ENCODE data around the gene FNDC3A. TPM values are rescaled to one million over a fixed set of nuclear protein-coding genes. Genes with fewer than 3 reads are reported as not detected.
A peak's percentile ranks its signal among the peaks of the same experiment; 100 is the strongest.

FNDC3A gene
- total and polyA plus RNA-seq, 11 donors = 10.1 to 38.3 (median 21.9) TPM

- peak in 3 of 5 donors; percentile 27 to 62 (median 56) for DNase-seq
- intact Hi-C loops (cut with DNase I) = loop anchor here in 4 of 10 donors (2.0 to 10.0 kb wide), 6 partner anchors 113 to 185 kb away; partner anchors contain the start of gene FNDC3A (in 2 of the 4)
Observed at GRCh38 chr13:49098198-49098597, 122.5 kb downstream of the FNDC3A start.

GRCh38 chr13:49098771-49099512, 123.2 kb downstream of the FNDC3A start:
- peak; percentile 35 to 64 (median 48) for TF ChIP-seq CTCF (IDR thresholded peaks at IDR 0.05)
- TF ChIP-seq POLR2A (IDR thresholded peaks at IDR 0.05) = no peak
- ATAC-seq (peak in 3 of 4 donors; percentile 49 to 50 (median 50)), DNase-seq (no peak)
- Histone ChIP-seq H3K36me3 (no peaks in the 10 kb centered on the region), H3K27me3 (no peaks in the 10 kb centered on the region), H3K9me3 (no peaks in the 10 kb centered on the region), H3K4me3 (no peak overlapping the region), H3K27ac (peak overlapping the region; percentile 11 to 87 (median 75)), H3K4me1 (peaks cover 8 to 44% (median 28%) of the 10 kb centered on the region in 12 donors)
- intact Hi-C loops (cut with DNase I) = loop anchor here in 4 of 10 donors (2.0 to 10.0 kb wide), 6 partner anchors 114 to 184 kb away; partner anchors contain the start of gene FNDC3A (in 2 of the 4)

More at GRCh38 chr13:49098198-49098597, 122.5 kb downstream of the FNDC3A start:
- Histone ChIP-seq H3K27me3 (no peaks in the 10 kb centered on the region), H3K9me3 (no peaks in the 10 kb centered on the region), H3K4me3 (no peak overlapping the region), H3K36me3 (no peaks in the 10 kb centered on the region), H3K27ac (peak overlapping the region; percentile 24 to 87 (median 75)), H3K4me1 (peaks cover 8 to 44% (median 28%) of the 10 kb centered on the region in 12 donors)
- TF ChIP-seq POLR2A (IDR thresholded peaks at IDR 0.05) (no peak), CTCF (IDR thresholded peaks at IDR 0.05) (no peak)
- ATAC-seq = peak; percentile 75 to 96 (median 94)
- WGBS, 4 donors = 13 to 17% (median 16%) methylated on average over 2 of the region's 2 CpGs

- ATAC-seq (no peak), DNase-seq (no peak)
- Histone ChIP-seq H3K27ac (peak overlapping the region in 8 of 12 donors; percentile 62 to 84 (median 75)), H3K9me3 (no peaks in the 10 kb centered on the region), H3K4me3 (no peak overlapping the region), H3K4me1 (peaks cover 8 to 44% (median 28%) of the 10 kb centered on the region in 12 donors), H3K36me3 (no peaks in the 10 kb centered on the region), H3K27me3 (no peaks in the 10 kb centered on the region)
- TF ChIP-seq CTCF (IDR thresholded peaks at IDR 0.05) (peak in 1 of 12 donors; percentile 2), POLR2A (IDR thresholded peaks at IDR 0.05) (no peak)
- intact Hi-C loops (cut with DNase I) = loop anchor here in 4 of 10 donors (2.0 to 10.0 kb wide), 6 partner anchors 115 to 183 kb away; partner anchors contain the start of gene FNDC3A (in 2 of the 4)
- WGBS, 4 donors = 43 to 61% (median 53%) methylated on average over 2 of the region's 2 CpGs
Observed at GRCh38 chr13:49099513-49099877, 123.8 kb downstream of the FNDC3A start.

Measured in heart left ventricle (tissue), 16 donors.